Esophagus squamous epithelium (tissue), 5 donors: ENCODE data around the gene GOLGA6A. TPM values are rescaled to one million over a fixed set of nuclear protein-coding genes. Genes with fewer than 3 reads are reported as not detected.
"Not testable (repeated sequence)": the region's sequence is repeated elsewhere in the genome, so short reads cannot be mapped to it uniquely, and the experiment has no call there.

Experiments
- DNase-seq: peaks from one replicate; lab custom pipeline; 2025; lab: John Stamatoyannopoulos, UW
- H3K27ac ChIP-seq, 4 donors: fragments of 200-600 bp; sonication (generic); one replicate each; pipeline ENCODE4 v1.5.1; 2016 to 2019; ENCODE audit warnings: mild to moderate bottlenecking in 1 of 4
- H3K27me3 ChIP-seq, 4 donors: fragments of 200-600 bp; sonication (generic); 1 replicate in 3 of 4; 2 replicates in 1 of 4; pipeline versions ENCODE4 v1.5.1 to v1.6.0; 2017 to 2021; ENCODE audit warnings: antibody characterized with exemption in 1 of 4
- H3K36me3 ChIP-seq, 3 donors: fragments of 200-600 bp; sonication (generic); one replicate each; pipeline ENCODE4 v1.5.1; 2016 to 2019
- H3K4me1 ChIP-seq, 3 donors: fragments of 200-600 bp; sonication (generic); one replicate each; pipeline ENCODE4 v1.5.1; 2017 to 2019
- H3K4me3 ChIP-seq, 4 donors: fragments of 200-600 bp; sonication (generic); 1 replicate in 3 of 4; 2 replicates in 1 of 4; pipeline ENCODE4 v1.5.1; 2016 to 2019; ENCODE audit warnings: mild to moderate bottlenecking in 2 of 4, moderate library complexity in 1 of 4
- H3K9me3 ChIP-seq, 3 donors: fragments of 200-600 bp; sonication (generic); one replicate each; pipeline ENCODE4 v1.5.1; 2016 to 2019
- POLR2A ChIP-seq, 4 donors: fragments of 450-650 bp; IDR thresholded peaks; one replicate each; pipeline ENCODE4 v1.6.1; 2017; ENCODE audit warnings: antibody characterized with exemption in 4 of 4, mild to moderate bottlenecking in 4 of 4, moderate library complexity in 3 of 4
- WGBS, 2 donors: methylation state at CpG; one replicate each; pipeline ENCODE4 v1.1.5; 2018; 5-methylcytosine and 5-hydroxymethylcytosine counted together
- intact Hi-C: fragments of 100-400 bp; cut with DNase I; formaldehyde crosslinking; loops from one replicate; pipeline ENCODE4 v1.15.0; 2022
- total RNA-seq, 4 donors: library from RNA; depleted of rRNA; stranded (reverse); fragments of >200 nt; gene quantifications; one replicate each; pipeline ENCODE4 v1.1.0, GENCODE V29; 2016
- TF ChIP-seq, protein P1 (sequence below), 6 experiments: fragments of 450-650 bp in 4 of 6; fragments of 200-600 bp in 2 of 6; sonication (generic) in 2 of 6; IDR thresholded peaks; one replicate each; pipeline ENCODE4 v1.5.1; 2016 to 2019; ENCODE audit warnings: antibody characterized with exemption in 6 of 6, mild to moderate bottlenecking in 4 of 6, moderate library complexity in 4 of 6
- donor health status: DM: yes; HTN: yes; CAD: no.

The GOLGA6A gene
- total RNA-seq, 4 donors from 2014 or later = not detected

DNA sequence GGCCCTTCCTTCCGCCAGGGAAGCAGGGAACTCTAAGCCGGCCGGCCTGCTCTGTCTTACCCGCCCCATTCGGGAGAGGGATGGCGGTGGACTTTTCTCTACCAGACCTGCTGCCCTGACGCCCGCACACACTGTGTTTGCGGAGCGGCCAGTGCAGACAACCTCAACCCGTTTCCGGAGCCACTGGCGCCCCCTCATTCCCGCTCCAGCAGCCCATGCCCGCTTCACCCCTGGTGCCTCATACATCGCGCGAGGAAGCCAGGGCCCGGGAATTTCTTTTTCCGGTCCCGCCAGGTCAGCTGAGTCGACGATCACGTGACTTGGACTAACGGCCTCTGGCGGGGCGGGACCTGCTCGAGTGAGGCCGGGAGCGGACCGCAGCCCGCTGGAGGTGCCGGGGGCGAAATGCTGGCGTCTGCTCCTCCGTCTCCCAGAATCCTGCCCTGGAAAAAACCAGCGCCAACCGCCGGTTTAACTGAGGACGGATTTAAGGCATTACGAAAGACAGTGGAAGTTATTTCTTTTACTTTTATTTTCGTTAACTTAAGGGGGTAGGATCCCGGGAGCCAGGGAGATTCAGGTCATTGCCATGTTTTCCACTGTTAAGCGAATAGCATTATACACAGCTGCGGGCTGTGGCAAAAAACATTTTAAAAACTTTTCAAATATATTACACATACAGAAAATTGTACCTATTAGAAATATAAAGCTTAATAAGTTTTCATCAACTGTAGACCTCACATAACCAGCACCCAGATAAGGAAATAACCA lies 17.8 kb upstream of the GOLGA6A start:
- no CpG with 5 or more reads among the region's 45 CpGs for WGBS, 2 donors
- Histone ChIP-seq H3K4me3 (peak overlapping the region; percentile 22 to 65 (median 45)), H3K27ac (peak overlapping the region; percentile 55 to 63 (median 59))

DNA sequence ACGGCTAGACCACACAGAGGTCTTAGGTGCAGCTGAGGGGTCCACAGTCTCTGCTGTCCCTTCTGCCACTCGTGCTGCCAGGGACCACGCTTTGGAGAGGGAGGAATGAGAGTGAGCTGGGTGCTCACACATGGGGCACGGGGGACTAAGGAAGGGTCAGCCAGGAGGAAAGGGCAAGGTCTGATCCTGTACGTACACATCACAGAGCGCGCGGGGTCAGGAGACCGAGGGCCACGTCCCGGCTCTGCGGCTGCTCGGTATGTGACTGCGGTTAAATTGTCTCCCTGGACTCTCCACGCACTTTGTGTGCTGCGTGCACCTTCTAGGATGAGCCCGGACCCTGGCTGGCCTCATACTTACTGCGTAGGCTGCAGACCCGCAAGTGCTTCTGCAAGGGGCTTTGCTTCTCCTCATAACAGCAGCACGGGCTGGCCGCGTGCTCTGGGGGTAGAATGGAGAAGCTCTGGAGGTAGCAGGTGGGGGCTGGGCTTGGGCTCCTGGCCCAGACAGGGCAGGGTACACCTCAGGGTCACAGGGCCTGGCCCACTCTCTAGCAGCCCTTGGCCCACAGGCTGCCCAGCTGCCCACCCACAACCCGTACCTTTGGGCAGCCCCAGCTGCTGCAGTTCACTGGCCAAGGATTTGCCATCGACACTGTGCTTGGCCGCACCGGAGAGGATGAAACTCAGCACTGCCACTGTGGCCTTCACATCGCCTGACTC lies 14.6 kb upstream of the GOLGA6A start:
- H3K4me3 ChIP-seq, H3K36me3 ChIP-seq, H3K27me3 ChIP-seq, H3K4me1 ChIP-seq, H3K27ac ChIP-seq, intact Hi-C loops, H3K9me3 ChIP-seq, DNase-seq: not testable (repeated sequence)
- no CpG with 5 or more reads among the region's 27 CpGs for WGBS, 2 donors

More for the DNA sequence above, 17.8 kb upstream of the GOLGA6A start:
- DNase-seq, H3K27me3 ChIP-seq, H3K4me1 ChIP-seq, H3K36me3 ChIP-seq, H3K9me3 ChIP-seq, intact Hi-C loops: not testable (repeated sequence)
- TF ChIP-seq, protein P1, sequence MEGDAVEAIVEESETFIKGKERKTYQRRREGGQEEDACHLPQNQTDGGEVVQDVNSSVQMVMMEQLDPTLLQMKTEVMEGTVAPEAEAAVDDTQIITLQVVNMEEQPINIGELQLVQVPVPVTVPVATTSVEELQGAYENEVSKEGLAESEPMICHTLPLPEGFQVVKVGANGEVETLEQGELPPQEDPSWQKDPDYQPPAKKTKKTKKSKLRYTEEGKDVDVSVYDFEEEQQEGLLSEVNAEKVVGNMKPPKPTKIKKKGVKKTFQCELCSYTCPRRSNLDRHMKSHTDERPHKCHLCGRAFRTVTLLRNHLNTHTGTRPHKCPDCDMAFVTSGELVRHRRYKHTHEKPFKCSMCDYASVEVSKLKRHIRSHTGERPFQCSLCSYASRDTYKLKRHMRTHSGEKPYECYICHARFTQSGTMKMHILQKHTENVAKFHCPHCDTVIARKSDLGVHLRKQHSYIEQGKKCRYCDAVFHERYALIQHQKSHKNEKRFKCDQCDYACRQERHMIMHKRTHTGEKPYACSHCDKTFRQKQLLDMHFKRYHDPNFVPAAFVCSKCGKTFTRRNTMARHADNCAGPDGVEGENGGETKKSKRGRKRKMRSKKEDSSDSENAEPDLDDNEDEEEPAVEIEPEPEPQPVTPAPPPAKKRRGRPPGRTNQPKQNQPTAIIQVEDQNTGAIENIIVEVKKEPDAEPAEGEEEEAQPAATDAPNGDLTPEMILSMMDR (IDR thresholded peaks at IDR 0.05) = peak in 1 of 6 experiments; percentile 5
- peak in 1 of 4 donors; percentile 52 for TF ChIP-seq POLR2A (IDR thresholded peaks at IDR 0.05)

DNA sequence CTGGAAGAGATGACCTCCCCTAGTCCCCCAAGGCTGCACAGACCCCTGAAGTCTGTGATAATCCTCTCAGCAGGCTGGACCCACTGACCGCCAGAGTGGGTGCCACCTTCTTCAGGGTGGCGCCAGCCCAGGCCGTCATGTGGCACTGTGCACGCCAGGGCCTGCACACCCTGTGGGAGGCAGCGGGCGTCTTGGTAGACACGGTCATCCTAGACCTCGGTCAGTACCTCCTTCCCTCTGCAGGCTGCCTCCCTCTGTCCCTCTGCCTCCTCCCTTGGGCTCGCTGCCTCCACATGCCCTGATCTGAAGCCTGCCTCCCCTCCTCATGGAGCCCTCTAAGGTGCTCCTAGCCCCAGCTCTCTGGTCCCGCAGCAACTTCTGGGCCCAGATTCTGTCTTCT lies 13.3 kb upstream of the GOLGA6A start:
- H3K27me3 ChIP-seq, H3K9me3 ChIP-seq, H3K4me3 ChIP-seq, intact Hi-C loops, DNase-seq, H3K4me1 ChIP-seq, H3K36me3 ChIP-seq, H3K27ac ChIP-seq: not testable (repeated sequence)
- WGBS, 2 donors = 60% methylated on average over 6 of the region's 10 CpGs; no CpG with 5 or more reads in 1 of the 2 donors

DNA sequence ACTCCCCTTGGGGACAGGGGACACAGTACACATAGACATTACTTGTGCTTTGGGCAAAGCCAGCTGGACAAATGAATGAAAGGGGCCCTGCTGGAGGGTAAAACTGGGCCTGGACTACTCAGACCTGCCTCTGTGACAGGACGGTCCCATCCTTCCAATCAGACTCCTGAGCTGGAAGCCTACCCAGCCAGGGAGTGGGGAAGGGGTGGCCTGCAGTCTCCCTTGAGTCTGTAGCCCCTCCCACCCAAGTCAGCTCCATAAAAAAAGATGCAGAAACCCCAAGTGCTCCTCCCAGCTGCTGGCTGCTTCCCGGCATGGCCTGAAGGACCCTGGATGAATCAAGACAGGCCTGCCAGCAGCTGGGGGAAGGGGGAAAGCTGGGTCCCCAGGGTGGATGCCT lies 12.2 kb upstream of the GOLGA6A start:
- H3K36me3 ChIP-seq, H3K27me3 ChIP-seq, intact Hi-C loops, H3K27ac ChIP-seq, H3K4me3 ChIP-seq, DNase-seq, H3K9me3 ChIP-seq, H3K4me1 ChIP-seq: not testable (repeated sequence)
- no CpG with 5 or more reads among the region's 2 CpGs for WGBS, 2 donors

DNA sequence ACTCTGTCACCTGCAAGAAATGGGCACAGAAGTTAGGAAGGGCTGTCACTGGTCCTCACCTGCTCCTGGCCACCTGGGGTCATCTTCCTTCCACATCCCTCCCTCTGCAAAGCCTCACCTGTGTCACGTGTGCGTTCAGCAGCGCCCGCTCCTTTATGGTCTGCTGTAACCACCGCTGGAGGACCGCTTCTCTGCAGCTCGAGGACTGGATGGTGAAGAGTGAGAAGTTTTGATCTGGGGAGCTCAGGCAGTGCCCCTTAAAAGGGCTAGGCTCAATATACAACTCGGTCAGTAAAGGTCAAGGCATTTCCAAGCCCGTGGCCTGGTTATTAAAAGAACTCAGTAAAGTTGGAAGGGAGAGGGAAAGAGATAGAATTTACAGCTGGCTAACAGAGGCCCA lies 6.6 kb downstream of the GOLGA6A start:
- H3K27ac ChIP-seq, H3K4me3 ChIP-seq, H3K36me3 ChIP-seq, intact Hi-C loops, H3K9me3 ChIP-seq, H3K27me3 ChIP-seq, DNase-seq, H3K4me1 ChIP-seq: not testable (repeated sequence)
- WGBS, 2 donors = 57% methylated on average over 3 of the region's 9 CpGs; no CpG with 5 or more reads in 1 of the 2 donors

DNA sequence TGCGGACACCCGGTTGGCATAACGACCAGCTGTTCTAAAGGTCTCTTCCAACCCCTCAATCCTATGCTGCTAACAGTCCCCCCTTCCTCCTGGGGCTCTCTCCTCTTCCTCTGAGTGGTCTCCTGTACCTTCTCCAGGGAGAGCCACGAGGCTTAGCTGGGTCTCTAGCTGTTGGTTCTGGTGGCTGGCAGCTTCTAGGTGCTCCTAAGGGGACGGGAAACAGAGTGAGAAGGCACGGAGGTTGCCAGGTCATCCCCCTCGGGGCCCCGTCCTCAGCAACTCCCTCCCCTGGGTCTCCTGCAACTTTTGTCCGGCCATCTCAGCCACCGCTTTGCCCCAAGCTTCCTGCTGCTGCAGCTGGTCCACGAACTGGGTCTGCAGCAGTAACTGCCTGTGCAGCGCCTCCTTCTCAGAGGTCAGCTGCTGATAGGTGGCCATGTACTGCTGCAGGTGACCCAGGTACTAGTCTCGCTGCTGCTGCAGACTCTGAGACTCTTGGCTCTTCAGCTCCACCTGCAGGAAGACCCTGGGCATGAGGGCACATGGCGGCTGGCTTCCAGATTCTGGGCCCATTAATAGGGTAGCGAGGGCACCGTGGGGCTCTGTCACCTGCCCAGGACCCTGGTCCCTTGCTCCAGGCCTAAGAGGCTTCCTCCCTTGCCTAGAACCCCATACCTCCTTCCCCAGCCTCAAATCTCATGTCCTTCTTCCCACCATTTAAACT lies 9.6 kb downstream of the GOLGA6A start:
- H3K4me1 ChIP-seq, DNase-seq, H3K36me3 ChIP-seq, H3K27me3 ChIP-seq, H3K27ac ChIP-seq, H3K4me3 ChIP-seq, H3K9me3 ChIP-seq, intact Hi-C loops: not testable (repeated sequence)
- 42 to 62% methylated on average over 3 to 7 of the region's 16 CpGs for WGBS, 2 donors

DNA sequence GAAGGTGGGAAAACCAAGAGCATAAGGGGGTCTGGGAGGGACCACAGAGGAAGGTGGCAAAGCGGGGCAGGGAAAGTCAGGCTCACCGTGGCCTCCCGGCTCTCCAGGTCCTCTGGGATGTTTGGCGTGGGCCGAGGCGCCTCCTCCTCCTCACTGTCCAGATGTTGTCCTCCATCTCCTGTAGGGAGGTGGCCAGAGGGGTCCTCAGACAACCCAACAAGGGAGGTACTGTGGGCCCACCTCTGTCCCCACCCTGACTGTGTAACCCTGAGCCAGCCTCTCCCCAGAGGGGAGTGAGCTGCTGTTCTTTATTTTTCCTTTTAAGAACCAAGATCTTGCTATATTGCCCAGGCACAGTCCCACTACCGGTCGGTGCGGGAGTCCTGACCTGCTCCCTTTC lies 10.2 kb downstream of the GOLGA6A start:
- DNase-seq, H3K4me1 ChIP-seq, H3K36me3 ChIP-seq, H3K9me3 ChIP-seq, H3K27ac ChIP-seq, H3K4me3 ChIP-seq, H3K27me3 ChIP-seq, intact Hi-C loops: not testable (repeated sequence)
- no CpG with 5 or more reads among the region's 9 CpGs for WGBS, 2 donors

DNA sequence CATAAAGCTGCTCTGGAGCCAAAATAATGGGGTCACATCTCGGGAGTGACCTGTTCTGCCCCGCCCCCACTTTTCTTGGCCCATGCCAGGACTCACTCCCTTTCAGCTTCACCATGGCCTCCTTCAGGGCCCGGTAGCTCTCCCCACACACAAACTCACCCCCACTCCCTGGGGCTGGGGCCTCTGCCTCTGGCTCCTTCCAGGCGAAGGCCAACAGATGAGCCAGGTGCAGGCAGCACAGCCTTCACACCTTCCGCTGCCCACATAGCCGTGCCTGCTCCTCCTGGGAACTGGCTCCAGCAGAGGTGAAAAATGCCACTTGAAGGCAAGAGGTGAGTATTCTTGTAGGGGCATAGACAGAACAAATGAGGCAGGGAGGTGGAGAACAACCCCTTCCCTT lies 10.7 kb downstream of the GOLGA6A start:
- H3K4me3 ChIP-seq, H3K36me3 ChIP-seq, intact Hi-C loops, H3K27me3 ChIP-seq, H3K9me3 ChIP-seq, H3K4me1 ChIP-seq, DNase-seq, H3K27ac ChIP-seq: not testable (repeated sequence)
- 81% methylated on average over 3 of the region's 6 CpGs; no CpG with 5 or more reads in 1 of the 2 donors for WGBS, 2 donors
